Fibroblast of upper back skin (primary cell): ENCODE results near the gene MANBA.

Source experiments
- DNase-seq: peaks from one replicate; pipeline ENCODE4 v3.0.0-alpha.2; 2013

The MANBA gene

DNA sequence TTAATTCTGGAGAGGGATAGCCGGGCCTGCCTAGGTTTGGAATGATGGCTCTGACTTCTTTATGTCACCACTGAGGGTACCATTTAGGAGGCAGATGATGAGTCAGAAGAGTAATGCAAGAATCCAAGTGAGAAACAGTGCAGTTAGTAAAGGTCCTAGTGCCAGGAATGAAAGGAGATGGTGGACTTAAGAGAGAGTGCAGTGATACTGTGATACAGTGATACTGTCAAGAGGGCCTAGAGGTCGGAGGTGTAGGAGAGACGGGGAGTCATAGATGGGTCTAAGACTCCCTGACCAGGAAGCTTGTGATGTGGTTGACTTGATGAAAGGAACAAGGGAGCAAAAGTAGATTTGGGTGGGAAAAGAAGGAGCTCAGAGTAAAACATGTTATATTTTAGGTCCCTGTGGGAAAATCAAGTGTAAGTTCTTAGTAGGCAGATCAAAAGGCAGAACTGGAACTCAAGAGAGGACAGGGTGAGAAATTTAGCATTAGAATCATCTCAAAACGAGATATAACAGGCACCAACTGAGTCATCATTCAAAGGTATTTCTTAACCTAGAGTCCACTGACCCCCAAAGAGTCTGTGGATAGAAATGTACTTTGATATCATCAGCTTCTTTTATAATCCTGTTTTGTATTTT, 174.6 kb downstream of the MANBA start:
- DNase-seq: no peak

DNA sequence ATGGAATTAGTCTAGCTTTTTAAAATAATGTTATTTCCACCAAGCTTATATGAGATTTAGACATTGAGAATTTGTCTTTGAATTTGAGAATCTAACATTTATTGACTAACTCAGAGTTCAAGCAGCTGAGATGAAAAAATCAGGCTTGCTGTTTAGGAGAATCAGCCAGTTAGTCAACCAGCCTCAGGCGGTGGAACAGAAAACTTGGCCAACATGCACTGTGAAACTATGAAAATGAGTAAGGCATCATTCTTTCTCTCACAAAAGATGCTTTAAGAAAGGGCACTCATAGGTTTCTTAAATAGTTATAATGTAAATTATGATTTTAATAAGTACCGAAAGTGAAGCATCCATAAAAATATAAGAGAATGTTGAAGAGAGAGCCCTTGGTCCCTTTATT, 175.4 kb downstream of the MANBA start:
- no peak for DNase-seq

GRCh38 chr4:102584091-102584490, 176.7 kb downstream of the MANBA start:
- DNase-seq: no peak
